Esophagus squamous epithelium (tissue), 5 donors: Measurements from ENCODE around the gene ADI1. TPM values are rescaled to one million over a fixed set of nuclear protein-coding genes. Genes with fewer than 3 reads are reported as not detected.
"Not testable (repeated sequence)": the region's sequence is repeated elsewhere in the genome, so short reads cannot be mapped to it uniquely, and the experiment has no call there.

Experiments used
- DNase-seq: peaks from one replicate; lab custom pipeline; 2025; lab: John Stamatoyannopoulos, UW
- H3K27ac ChIP-seq, 4 donors: fragments of 200-600 bp; sonication (generic); one replicate each; pipeline ENCODE4 v1.5.1; 2016 to 2019; ENCODE audit warnings: mild to moderate bottlenecking in 1 of 4
- H3K27me3 ChIP-seq, 4 donors: fragments of 200-600 bp; sonication (generic); 1 replicate in 3 of 4; 2 replicates in 1 of 4; pipeline versions ENCODE4 v1.5.1 to v1.6.0; 2017 to 2021; ENCODE audit warnings: antibody characterized with exemption in 1 of 4
- H3K36me3 ChIP-seq, 3 donors: fragments of 200-600 bp; sonication (generic); one replicate each; pipeline ENCODE4 v1.5.1; 2016 to 2019
- H3K4me1 ChIP-seq, 3 donors: fragments of 200-600 bp; sonication (generic); one replicate each; pipeline ENCODE4 v1.5.1; 2017 to 2019
- H3K4me3 ChIP-seq, 4 donors: fragments of 200-600 bp; sonication (generic); 1 replicate in 3 of 4; 2 replicates in 1 of 4; pipeline ENCODE4 v1.5.1; 2016 to 2019; ENCODE audit warnings: mild to moderate bottlenecking in 2 of 4, moderate library complexity in 1 of 4
- H3K9me3 ChIP-seq, 3 donors: fragments of 200-600 bp; sonication (generic); one replicate each; pipeline ENCODE4 v1.5.1; 2016 to 2019
- CTCF ChIP-seq, 6 experiments: fragments of 450-650 bp in 4 of 6; fragments of 200-600 bp in 2 of 6; sonication (generic) in 2 of 6; IDR thresholded peaks; one replicate each; pipeline ENCODE4 v1.5.1; 2016 to 2019; ENCODE audit warnings: antibody characterized with exemption in 6 of 6, mild to moderate bottlenecking in 4 of 6, moderate library complexity in 4 of 6
- POLR2A ChIP-seq, 4 donors: fragments of 450-650 bp; IDR thresholded peaks; one replicate each; pipeline ENCODE4 v1.6.1; 2017; ENCODE audit warnings: antibody characterized with exemption in 4 of 4, mild to moderate bottlenecking in 4 of 4, moderate library complexity in 3 of 4
- WGBS, 2 donors: methylation state at CpG; one replicate each; pipeline ENCODE4 v1.1.5; 2018; 5-methylcytosine and 5-hydroxymethylcytosine counted together
- intact Hi-C: fragments of 100-400 bp; cut with DNase I; formaldehyde crosslinking; loops from one replicate; pipeline ENCODE4 v1.15.0; 2022
- total RNA-seq, 4 donors: library from RNA; depleted of rRNA; stranded (reverse); fragments of >200 nt; gene quantifications; one replicate each; pipeline ENCODE4 v1.1.0, GENCODE V29; 2016
- donor health status: DM: yes; HTN: yes; CAD: no.

Gene ADI1
- total RNA-seq, 4 donors from 2014 or later, result 33.3 to 73.6 (median 54.9) TPM

GRCh38 chr2:3498783-3499394 lies 20.4 kb downstream of the ADI1 start:
- Histone ChIP-seq H3K27me3 (no peaks in the 10 kb centered on the region), H3K4me3 (no peak overlapping the region), H3K9me3 (no peaks in the 10 kb centered on the region), H3K4me1 (no peaks in the 10 kb centered on the region), H3K27ac (no peak overlapping the region), H3K36me3 (peaks cover 10 to 90% (median 18%) of the 10 kb centered on the region in 3 donors)
- WGBS, 2 donors, result 92 to 93% methylated on average over 18 of the region's 18 CpGs
- TF ChIP-seq POLR2A (IDR thresholded peaks at IDR 0.05), result no peak
- TF ChIP-seq CTCF (IDR thresholded peaks at IDR 0.05), result no peak
- intact Hi-C loops, result no loop called here
- no peak for DNase-seq

- H3K27me3 ChIP-seq, H3K4me1 ChIP-seq, DNase-seq, H3K4me3 ChIP-seq, H3K9me3 ChIP-seq, intact Hi-C loops, H3K27ac ChIP-seq: not testable (repeated sequence)
- peaks cover 10 to 70% (median 18%) of the 10 kb centered on the region in 3 donors for H3K36me3 ChIP-seq
- 94 to 97% methylated on average over 15 of the region's 15 CpGs for WGBS, 2 donors
Measured at GRCh38 chr2:3496708-3497080, 22.6 kb downstream of the ADI1 start.

- WGBS, 2 donors, result 93 to 98% methylated on average over 12 to 13 of the region's 13 CpGs
- peaks cover 10 to 55% (median 13%) of the 10 kb centered on the region in 3 donors for H3K36me3 ChIP-seq
- no peak overlapping the region for H3K27ac ChIP-seq
- no peaks in the 10 kb centered on the region for H3K9me3 ChIP-seq
- no peak for DNase-seq
- intact Hi-C loops, result no loop called here
- H3K4me1 ChIP-seq, result no peaks in the 10 kb centered on the region
- TF ChIP-seq POLR2A (IDR thresholded peaks at IDR 0.05), result no peak
- no peak for TF ChIP-seq CTCF (IDR thresholded peaks at IDR 0.05)
- no peaks in the 10 kb centered on the region for H3K27me3 ChIP-seq
- H3K4me3 ChIP-seq, result no peak overlapping the region
Measured at GRCh38 chr2:3494984-3495666, 24.2 kb downstream of the ADI1 start.

- Histone ChIP-seq H3K9me3 (no peaks in the 10 kb centered on the region), H3K27me3 (no peaks in the 10 kb centered on the region), H3K4me3 (no peak overlapping the region), H3K36me3 (peaks cover 10 to 40% (median 11%) of the 10 kb centered on the region in 3 donors), H3K27ac (no peak overlapping the region), H3K4me1 (peaks cover 0 to 6% (median 0%) of the 10 kb centered on the region in 3 donors)
- TF ChIP-seq CTCF (IDR thresholded peaks at IDR 0.05), result no peak
- no peak for TF ChIP-seq POLR2A (IDR thresholded peaks at IDR 0.05)
- 38 to 45% methylated on average over 10 of the region's 10 CpGs for WGBS, 2 donors
- no peak for DNase-seq
- intact Hi-C loops, result no loop called here
Measured at GRCh38 chr2:3493615-3494007, 25.7 kb downstream of the ADI1 start.

- no peak for DNase-seq
- 71 to 84% methylated on average over 13 to 18 of the region's 29 CpGs for WGBS, 2 donors
- intact Hi-C loops, result no loop called here
- Histone ChIP-seq H3K27me3 (no peaks in the 10 kb centered on the region), H3K4me3 (no peak overlapping the region), H3K36me3 (peaks cover 10 to 34% (median 11%) of the 10 kb centered on the region in 3 donors), H3K27ac (no peak overlapping the region), H3K4me1 (peaks cover 0 to 12% (median 0%) of the 10 kb centered on the region in 3 donors), H3K9me3 (no peaks in the 10 kb centered on the region)
- TF ChIP-seq POLR2A (IDR thresholded peaks at IDR 0.05) (no peak), CTCF (IDR thresholded peaks at IDR 0.05) (no peak)
Measured at GRCh38 chr2:3492951-3493614, 26.2 kb downstream of the ADI1 start.

GRCh38 chr2:3492475-3492787 lies 26.9 kb downstream of the ADI1 start:
- Histone ChIP-seq H3K36me3 (peaks cover 10 to 28% (median 11%) of the 10 kb centered on the region in 3 donors), H3K4me1 (peaks cover 0 to 15% (median 0%) of the 10 kb centered on the region in 3 donors)
- DNase-seq, H3K4me3 ChIP-seq, intact Hi-C loops, H3K9me3 ChIP-seq, H3K27me3 ChIP-seq, H3K27ac ChIP-seq: not testable (repeated sequence)
- 78 to 82% methylated on average over 12 of the region's 12 CpGs for WGBS, 2 donors
